ENCODE results near the gene ABCA9.
"Not testable (repeated sequence)": the region's sequence is repeated elsewhere in the genome, so short reads cannot be mapped to it uniquely, and the experiment has no call there.

The ABCA9 gene

GRCh38 chr17:69015631-69016030, 45.1 kb downstream of the ABCA9 start:
- Mint-ChIP-seq H3K4me3 (no peak overlapping the region), H3K27ac (no peak overlapping the region), H3K27me3 (peaks cover 2% of the 10 kb centered on the region), H3K4me1 (ENCODE audit: low read depth) (no peaks in the 10 kb centered on the region), H3K9me3 (ENCODE audit: low read depth) (no peaks in the 10 kb centered on the region), H3K36me3 (no peaks in the 10 kb centered on the region)

- Mint-ChIP-seq H3K4me3 (no peak overlapping the region), H3K9me3 (ENCODE audit: low read depth) (no peaks in the 10 kb centered on the region), H3K27me3 (peaks cover 1% of the 10 kb centered on the region), H3K27ac (no peak overlapping the region), H3K4me1 (ENCODE audit: low read depth) (no peaks in the 10 kb centered on the region), H3K36me3 (no peaks in the 10 kb centered on the region)
Measured at GRCh38 chr17:69012895-69013805, 47.6 kb downstream of the ABCA9 start.

GRCh38 chr17:69009930-69010329, 50.8 kb downstream of the ABCA9 start:
- no peak overlapping the region for H3K27ac Mint-ChIP-seq

GRCh38 chr17:69004759-69005158, 56.0 kb downstream of the ABCA9 start:
- H3K4me3 Mint-ChIP-seq, H3K36me3 Mint-ChIP-seq: not testable (repeated sequence)

More at GRCh38 chr17:69009930-69010329, 50.8 kb downstream of the ABCA9 start:
- Mint-ChIP-seq H3K36me3 (peaks cover 2% of the 10 kb centered on the region), H3K4me1 (ENCODE audit: low read depth) (no peaks in the 10 kb centered on the region), H3K27me3 (peaks cover 5% of the 10 kb centered on the region), H3K9me3 (ENCODE audit: low read depth) (peaks cover 3% of the 10 kb centered on the region), H3K4me3 (no peak overlapping the region)

GRCh38 chr17:68999743-69000142, 61.0 kb downstream of the ABCA9 start:
- H3K27ac Mint-ChIP-seq: not testable (repeated sequence)

More at GRCh38 chr17:69004759-69005158, 56.0 kb downstream of the ABCA9 start:
- H3K4me1 Mint-ChIP-seq (ENCODE audit: low read depth); H3K9me3 Mint-ChIP-seq (ENCODE audit: low read depth); H3K27ac Mint-ChIP-seq; H3K27me3 Mint-ChIP-seq: not testable (repeated sequence)

GRCh38 chr17:68993112-68993511, 67.6 kb downstream of the ABCA9 start:
- Mint-ChIP-seq H3K27ac (no peak overlapping the region), H3K9me3 (ENCODE audit: low read depth) (no peaks in the 10 kb centered on the region), H3K27me3 (no peaks in the 10 kb centered on the region), H3K4me1 (ENCODE audit: low read depth) (no peaks in the 10 kb centered on the region), H3K36me3 (no peaks in the 10 kb centered on the region), H3K4me3 (no peak overlapping the region)

More at GRCh38 chr17:68999743-69000142, 61.0 kb downstream of the ABCA9 start:
- H3K36me3 Mint-ChIP-seq; H3K4me3 Mint-ChIP-seq; H3K9me3 Mint-ChIP-seq (ENCODE audit: low read depth); H3K4me1 Mint-ChIP-seq (ENCODE audit: low read depth); H3K27me3 Mint-ChIP-seq: not testable (repeated sequence)

- H3K27me3 Mint-ChIP-seq: no peaks in the 10 kb centered on the region
- no peaks in the 10 kb centered on the region for H3K9me3 Mint-ChIP-seq (ENCODE audit: low read depth)
- no peak overlapping the region for H3K4me3 Mint-ChIP-seq
- no peaks in the 10 kb centered on the region for H3K4me1 Mint-ChIP-seq (ENCODE audit: low read depth)
- H3K27ac Mint-ChIP-seq: no peak overlapping the region
- H3K36me3 Mint-ChIP-seq: no peaks in the 10 kb centered on the region
Measured at GRCh38 chr17:68987966-68988365, 72.8 kb downstream of the ABCA9 start.

- H3K36me3 Mint-ChIP-seq: peaks cover 2% of the 10 kb centered on the region
- H3K27me3 Mint-ChIP-seq: no peaks in the 10 kb centered on the region
- H3K9me3 Mint-ChIP-seq (ENCODE audit: low read depth): no peaks in the 10 kb centered on the region
- no peak overlapping the region for H3K27ac Mint-ChIP-seq
- no peaks in the 10 kb centered on the region for H3K4me1 Mint-ChIP-seq (ENCODE audit: low read depth)
- H3K4me3 Mint-ChIP-seq: no peak overlapping the region
Measured at GRCh38 chr17:68981288-68981687, 79.4 kb downstream of the ABCA9 start.

- Mint-ChIP-seq H3K4me3 (no peak overlapping the region), H3K9me3 (ENCODE audit: low read depth) (no peaks in the 10 kb centered on the region), H3K4me1 (ENCODE audit: low read depth) (no peaks in the 10 kb centered on the region), H3K36me3 (peaks cover 3% of the 10 kb centered on the region), H3K27ac (no peak overlapping the region), H3K27me3 (no peaks in the 10 kb centered on the region)
Measured at GRCh38 chr17:68973098-68973846, 87.5 kb downstream of the ABCA9 start.

GRCh38 chr17:68972119-68972704, 88.5 kb downstream of the ABCA9 start:
- no peaks in the 10 kb centered on the region for H3K9me3 Mint-ChIP-seq (ENCODE audit: low read depth)
- no peak overlapping the region for H3K4me3 Mint-ChIP-seq
- no peak overlapping the region for H3K27ac Mint-ChIP-seq
- H3K27me3 Mint-ChIP-seq: no peaks in the 10 kb centered on the region
- H3K4me1 Mint-ChIP-seq (ENCODE audit: low read depth): no peaks in the 10 kb centered on the region
- peaks cover 3% of the 10 kb centered on the region for H3K36me3 Mint-ChIP-seq

GRCh38 chr17:68969101-68969500, 91.6 kb downstream of the ABCA9 start:
- no peaks in the 10 kb centered on the region for H3K36me3 Mint-ChIP-seq
- H3K4me1 Mint-ChIP-seq (ENCODE audit: low read depth): no peaks in the 10 kb centered on the region
- no peak overlapping the region for H3K27ac Mint-ChIP-seq
- no peaks in the 10 kb centered on the region for H3K27me3 Mint-ChIP-seq
- no peak overlapping the region for H3K4me3 Mint-ChIP-seq
- H3K9me3 Mint-ChIP-seq (ENCODE audit: low read depth): no peaks in the 10 kb centered on the region

GRCh38 chr17:68963958-68964357, 96.8 kb downstream of the ABCA9 start:
- Mint-ChIP-seq H3K36me3 (no peaks in the 10 kb centered on the region), H3K27me3 (no peaks in the 10 kb centered on the region), H3K4me3 (no peak overlapping the region), H3K4me1 (ENCODE audit: low read depth) (no peaks in the 10 kb centered on the region), H3K9me3 (ENCODE audit: low read depth) (no peaks in the 10 kb centered on the region), H3K27ac (no peak overlapping the region)

GRCh38 chr17:68961214-68961882, 99.4 kb downstream of the ABCA9 start:
- Mint-ChIP-seq H3K27ac (no peak overlapping the region), H3K9me3 (ENCODE audit: low read depth) (no peaks in the 10 kb centered on the region), H3K27me3 (no peaks in the 10 kb centered on the region), H3K4me1 (ENCODE audit: low read depth) (no peaks in the 10 kb centered on the region), H3K36me3 (no peaks in the 10 kb centered on the region), H3K4me3 (no peak overlapping the region)

- H3K36me3 Mint-ChIP-seq; H3K4me1 Mint-ChIP-seq (ENCODE audit: low read depth); H3K4me3 Mint-ChIP-seq; H3K27me3 Mint-ChIP-seq; H3K9me3 Mint-ChIP-seq (ENCODE audit: low read depth); H3K27ac Mint-ChIP-seq: not testable (repeated sequence)
Measured at GRCh38 chr17:68959117-68959516, 101.6 kb downstream of the ABCA9 start.

GRCh38 chr17:68957944-68958343, 102.8 kb downstream of the ABCA9 start:
- peaks cover 5% of the 10 kb centered on the region for H3K27me3 Mint-ChIP-seq
- H3K36me3 Mint-ChIP-seq: no peaks in the 10 kb centered on the region
- H3K9me3 Mint-ChIP-seq (ENCODE audit: low read depth): no peaks in the 10 kb centered on the region

More at GRCh38 chr17:68957944-68958343, 102.8 kb downstream of the ABCA9 start:
- no peak overlapping the region for H3K27ac Mint-ChIP-seq
- no peaks in the 10 kb centered on the region for H3K4me1 Mint-ChIP-seq (ENCODE audit: low read depth)
- no peak overlapping the region for H3K4me3 Mint-ChIP-seq

Data from activated naive CD8-positive, alpha-beta T cell (primary cell).